ENCODE measurements around the gene BLTP3B.
"Not testable (repeated sequence)": the region's sequence is repeated elsewhere in the genome, so short reads cannot be mapped to it uniquely, and the experiment has no call there.

Gene BLTP3B

DNA sequence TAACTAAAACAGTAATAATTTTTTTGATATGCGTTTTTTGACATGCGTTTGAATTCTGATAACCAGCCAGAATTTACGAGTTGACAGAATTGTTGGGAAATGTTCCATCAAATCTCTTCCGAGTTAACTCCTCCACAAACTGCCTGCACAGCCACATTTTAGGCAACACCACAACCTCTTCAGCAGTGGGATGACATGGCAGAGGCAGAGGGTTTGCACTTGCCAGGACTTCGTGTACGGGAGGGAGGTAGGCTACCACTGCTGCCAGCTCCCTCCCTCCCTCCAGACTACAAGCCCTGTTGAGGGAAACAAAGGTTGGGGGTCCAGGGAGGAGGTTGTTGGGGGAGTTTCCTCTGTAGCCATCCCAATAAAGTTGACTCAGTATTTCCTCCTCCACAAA is 43.4 kb upstream of the BLTP3B start:
- no peak for ATAC-seq (ENCODE audit: low read depth)
- no peak overlapping the region for H3K27ac ChIP-seq (ENCODE audit: poor library complexity, severe bottlenecking)
- H3K4me1 ChIP-seq (ENCODE audit: insufficient read depth, poor library complexity, severe bottlenecking) = no peaks in the 10 kb centered on the region
- no peaks in the 10 kb centered on the region for H3K9me3 ChIP-seq (ENCODE audit: severe bottlenecking)
- H3K36me3 ChIP-seq (ENCODE audit: low read depth) = no peaks in the 10 kb centered on the region
- DNase-seq (ENCODE audit: low spot score) = no peak
- TF ChIP-seq, protein P1, sequence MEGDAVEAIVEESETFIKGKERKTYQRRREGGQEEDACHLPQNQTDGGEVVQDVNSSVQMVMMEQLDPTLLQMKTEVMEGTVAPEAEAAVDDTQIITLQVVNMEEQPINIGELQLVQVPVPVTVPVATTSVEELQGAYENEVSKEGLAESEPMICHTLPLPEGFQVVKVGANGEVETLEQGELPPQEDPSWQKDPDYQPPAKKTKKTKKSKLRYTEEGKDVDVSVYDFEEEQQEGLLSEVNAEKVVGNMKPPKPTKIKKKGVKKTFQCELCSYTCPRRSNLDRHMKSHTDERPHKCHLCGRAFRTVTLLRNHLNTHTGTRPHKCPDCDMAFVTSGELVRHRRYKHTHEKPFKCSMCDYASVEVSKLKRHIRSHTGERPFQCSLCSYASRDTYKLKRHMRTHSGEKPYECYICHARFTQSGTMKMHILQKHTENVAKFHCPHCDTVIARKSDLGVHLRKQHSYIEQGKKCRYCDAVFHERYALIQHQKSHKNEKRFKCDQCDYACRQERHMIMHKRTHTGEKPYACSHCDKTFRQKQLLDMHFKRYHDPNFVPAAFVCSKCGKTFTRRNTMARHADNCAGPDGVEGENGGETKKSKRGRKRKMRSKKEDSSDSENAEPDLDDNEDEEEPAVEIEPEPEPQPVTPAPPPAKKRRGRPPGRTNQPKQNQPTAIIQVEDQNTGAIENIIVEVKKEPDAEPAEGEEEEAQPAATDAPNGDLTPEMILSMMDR (IDR thresholded peaks at IDR 0.05; ENCODE audit: poor library complexity, severe bottlenecking) = no peak
- no peaks in the 10 kb centered on the region for H3K27me3 ChIP-seq (ENCODE audit: insufficient read depth, poor library complexity, severe bottlenecking)
- no peak overlapping the region for H3K4me3 ChIP-seq (ENCODE audit: severe bottlenecking)

DNA sequence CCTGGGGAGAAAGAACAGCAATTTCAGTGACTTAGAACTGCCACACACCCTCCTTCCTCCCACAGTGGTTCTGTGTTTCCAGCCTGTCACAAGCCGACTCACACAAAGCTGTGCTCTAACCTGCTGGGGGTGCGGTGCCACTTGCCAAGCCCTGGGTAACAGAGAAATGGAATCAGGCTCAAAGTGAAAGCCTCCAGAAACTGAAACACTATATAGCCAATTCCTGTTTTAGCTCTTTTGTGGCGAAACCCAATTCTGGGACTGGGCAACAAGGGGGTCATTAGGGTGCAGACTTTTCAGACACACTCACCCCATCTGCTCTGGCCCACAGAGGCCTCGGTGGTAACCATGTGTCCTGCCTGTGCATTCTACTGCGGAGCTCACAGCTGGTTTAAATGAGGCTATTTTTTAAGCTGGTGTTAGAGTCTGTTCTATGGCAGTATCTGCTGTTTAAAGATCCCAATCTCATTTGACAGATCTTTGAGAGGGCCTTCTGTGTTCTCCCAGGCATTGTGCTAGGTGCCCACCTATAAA is 42.8 kb upstream of the BLTP3B start:
- no peak overlapping the region for H3K27ac ChIP-seq (ENCODE audit: poor library complexity, severe bottlenecking)
- H3K4me1 ChIP-seq (ENCODE audit: insufficient read depth, poor library complexity, severe bottlenecking) = no peaks in the 10 kb centered on the region
- TF ChIP-seq, protein P1 (IDR thresholded peaks at IDR 0.05; ENCODE audit: poor library complexity, severe bottlenecking) = no peak
- H3K4me3 ChIP-seq (ENCODE audit: severe bottlenecking) = no peak overlapping the region
- ATAC-seq (ENCODE audit: low read depth) (no peak), DNase-seq (ENCODE audit: low spot score) (no peak)
- H3K27me3 ChIP-seq (ENCODE audit: insufficient read depth, poor library complexity, severe bottlenecking) = no peaks in the 10 kb centered on the region
- H3K36me3 ChIP-seq (ENCODE audit: low read depth) = peaks cover 2% of the 10 kb centered on the region; the same call in 1 of the 2 replicates
- no peaks in the 10 kb centered on the region for H3K9me3 ChIP-seq (ENCODE audit: severe bottlenecking)

DNA sequence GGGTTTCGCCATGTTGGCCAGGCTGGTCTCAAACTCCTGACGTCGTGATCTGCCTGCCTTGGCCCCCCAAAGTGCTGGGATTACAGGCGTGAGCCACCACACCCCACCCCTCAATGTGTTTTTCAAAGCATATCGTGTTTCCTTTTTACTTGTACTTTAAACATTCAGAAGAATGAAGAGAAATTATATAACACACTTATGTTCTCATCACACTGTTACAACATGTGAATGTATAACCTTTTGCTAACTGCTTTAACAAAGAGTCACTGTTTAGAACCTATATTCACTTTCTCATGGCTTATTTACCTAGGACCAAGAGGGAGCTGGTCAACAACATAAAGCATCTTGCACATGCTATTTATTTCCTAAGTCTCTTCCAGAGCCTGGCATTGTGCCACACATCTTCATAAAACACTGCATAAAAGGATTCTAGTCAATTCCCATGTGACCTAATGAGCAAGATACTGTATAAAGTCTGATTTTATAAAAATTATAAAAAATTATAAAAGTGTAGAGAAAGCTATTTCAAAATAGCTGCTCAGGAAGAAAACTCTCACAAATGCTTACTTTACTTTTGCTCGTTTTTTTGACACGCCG is 42.0 kb upstream of the BLTP3B start:
- Histone ChIP-seq H3K9me3 (ENCODE audit: severe bottlenecking) (no peaks in the 10 kb centered on the region), H3K4me3 (ENCODE audit: severe bottlenecking) (no peak overlapping the region), H3K4me1 (ENCODE audit: insufficient read depth, poor library complexity, severe bottlenecking) (no peaks in the 10 kb centered on the region), H3K27me3 (ENCODE audit: insufficient read depth, poor library complexity, severe bottlenecking) (no peaks in the 10 kb centered on the region), H3K36me3 (ENCODE audit: low read depth) (peaks cover 8% of the 10 kb centered on the region), H3K27ac (ENCODE audit: poor library complexity, severe bottlenecking) (no peak overlapping the region)
- TF ChIP-seq, protein P1 (IDR thresholded peaks at IDR 0.05; ENCODE audit: poor library complexity, severe bottlenecking) = no peak
- DNase-seq (ENCODE audit: low spot score) (no peak), ATAC-seq (ENCODE audit: low read depth) (no peak)

DNA sequence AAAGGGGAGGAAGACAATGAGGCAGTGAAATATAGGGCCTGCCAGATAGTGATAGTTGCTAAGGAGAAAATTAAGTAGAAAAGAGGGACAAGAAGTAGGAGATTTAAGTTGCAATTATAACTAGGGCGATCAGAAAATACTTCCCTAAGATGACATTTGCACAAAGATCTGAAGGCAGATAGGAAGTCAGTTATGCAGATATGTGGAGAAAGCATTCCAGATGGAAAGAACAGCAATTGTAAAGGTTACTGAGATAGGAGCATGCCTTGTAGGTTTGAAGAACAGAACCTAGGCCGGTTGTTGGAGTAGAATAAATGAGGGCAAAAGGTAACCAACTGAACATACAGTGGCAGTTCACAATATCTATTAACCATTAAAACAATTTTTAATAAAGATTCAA is 36.6 kb upstream of the BLTP3B start:
- Histone ChIP-seq H3K4me1 (ENCODE audit: insufficient read depth, poor library complexity, severe bottlenecking) (no peaks in the 10 kb centered on the region), H3K9me3 (ENCODE audit: severe bottlenecking) (no peaks in the 10 kb centered on the region), H3K36me3 (ENCODE audit: low read depth) (peaks cover 27% of the 10 kb centered on the region), H3K27me3 (ENCODE audit: insufficient read depth, poor library complexity, severe bottlenecking) (no peaks in the 10 kb centered on the region), H3K4me3 (ENCODE audit: severe bottlenecking) (no peak overlapping the region), H3K27ac (ENCODE audit: poor library complexity, severe bottlenecking) (no peak overlapping the region)
- no peak for DNase-seq (ENCODE audit: low spot score)
- no peak for ATAC-seq (ENCODE audit: low read depth)
- TF ChIP-seq, protein P1 (IDR thresholded peaks at IDR 0.05; ENCODE audit: poor library complexity, severe bottlenecking) = no peak

DNA sequence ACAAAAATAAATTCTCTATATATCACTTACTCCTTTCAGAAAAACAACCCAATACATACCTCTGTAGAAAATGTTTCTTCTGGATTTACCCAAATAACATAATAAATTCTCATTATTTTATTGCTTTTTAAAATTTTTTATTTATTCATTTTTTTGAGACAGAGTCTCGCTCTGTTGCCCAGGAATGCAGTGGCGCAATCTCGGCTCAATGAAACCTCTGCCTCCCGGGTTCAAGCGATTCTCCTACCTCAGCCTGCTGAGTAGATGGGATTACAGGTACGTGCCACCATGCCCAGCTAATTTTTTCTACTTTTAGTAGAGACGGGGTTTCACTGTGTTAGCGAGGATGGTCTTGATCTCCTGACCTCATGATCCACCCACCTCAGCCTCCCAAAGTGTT is 33.8 kb upstream of the BLTP3B start:
- DNase-seq (ENCODE audit: low spot score) = not testable (repeated sequence)

More for the DNA sequence above, 33.8 kb upstream of the BLTP3B start:
- not testable (repeated sequence) for ATAC-seq (ENCODE audit: low read depth); H3K4me1 ChIP-seq (ENCODE audit: insufficient read depth, poor library complexity, severe bottlenecking); H3K4me3 ChIP-seq (ENCODE audit: severe bottlenecking); H3K27ac ChIP-seq (ENCODE audit: poor library complexity, severe bottlenecking); H3K9me3 ChIP-seq (ENCODE audit: severe bottlenecking); H3K27me3 ChIP-seq (ENCODE audit: insufficient read depth, poor library complexity, severe bottlenecking)
- H3K36me3 ChIP-seq (ENCODE audit: low read depth) = peaks cover 36% of the 10 kb centered on the region
